Measurements from ENCODE around the gene TMEM98.

TMEM98 gene

DNA sequence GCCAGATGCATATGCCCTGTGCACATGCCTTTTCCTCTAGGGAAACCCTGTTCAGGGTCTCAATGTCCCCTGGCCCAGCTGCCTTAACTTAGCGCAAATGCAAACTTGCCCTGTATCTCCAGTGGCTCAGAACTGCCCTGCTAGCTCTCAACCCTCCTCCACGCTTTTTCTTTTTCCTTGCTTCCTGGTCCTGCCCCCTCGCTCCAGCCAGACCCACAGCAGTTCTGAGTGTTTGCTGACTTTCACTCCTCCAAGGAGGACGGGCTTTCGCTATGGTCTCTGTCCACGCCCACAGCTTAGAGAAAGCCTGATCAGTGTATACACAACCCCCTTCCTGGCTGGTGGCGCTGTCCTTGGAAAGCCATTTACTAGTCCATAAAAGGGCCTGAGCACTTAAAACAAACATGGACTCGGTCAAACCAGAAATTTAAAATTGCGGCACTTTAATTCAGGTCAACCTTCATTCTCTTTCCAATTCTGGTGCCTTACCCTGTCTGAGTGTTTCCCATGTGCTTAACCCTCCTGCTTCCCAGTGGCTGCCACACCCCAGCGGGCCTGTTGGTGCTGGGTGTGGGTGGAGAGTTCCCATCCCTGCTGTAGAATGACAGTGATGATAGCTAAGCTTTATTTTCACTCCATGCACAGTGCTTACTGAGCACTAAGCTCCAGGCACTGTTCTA lies 15.6 kb upstream of the TMEM98 start:
- TF ChIP-seq YY1 (IDR thresholded peaks at IDR 0.05; ENCODE audit: low read depth) = no peak
- no peak for TF ChIP-seq TCF12 (IDR thresholded peaks at IDR 0.05; ENCODE audit: low read depth)
- TF ChIP-seq NFIC (IDR thresholded peaks at IDR 0.05) = no peak
- TF ChIP-seq CEBPB (IDR thresholded peaks at IDR 0.05) = no peak
- TF ChIP-seq TAF1 (IDR thresholded peaks at IDR 0.05; ENCODE audit: low read depth) = no peak
- no peak for TF ChIP-seq RAD21 (IDR thresholded peaks at IDR 0.05; ENCODE audit: low read depth)
- TF ChIP-seq ZBTB7A (IDR thresholded peaks at IDR 0.05; ENCODE audit: low read depth) = no peak
- TF ChIP-seq FOXM1 (IDR thresholded peaks at IDR 0.05; ENCODE audit: borderline replicate concordance, low read depth) = no peak
- TF ChIP-seq, protein P1, sequence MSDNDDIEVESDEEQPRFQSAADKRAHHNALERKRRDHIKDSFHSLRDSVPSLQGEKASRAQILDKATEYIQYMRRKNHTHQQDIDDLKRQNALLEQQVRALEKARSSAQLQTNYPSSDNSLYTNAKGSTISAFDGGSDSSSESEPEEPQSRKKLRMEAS (IDR thresholded peaks at IDR 0.05) = no peak
- no peak for TF ChIP-seq EGR1 (IDR thresholded peaks at IDR 0.05)
- TF ChIP-seq EP300 (IDR thresholded peaks at IDR 0.05; ENCODE audit: borderline replicate concordance) = no peak
- TF ChIP-seq, protein P2, sequence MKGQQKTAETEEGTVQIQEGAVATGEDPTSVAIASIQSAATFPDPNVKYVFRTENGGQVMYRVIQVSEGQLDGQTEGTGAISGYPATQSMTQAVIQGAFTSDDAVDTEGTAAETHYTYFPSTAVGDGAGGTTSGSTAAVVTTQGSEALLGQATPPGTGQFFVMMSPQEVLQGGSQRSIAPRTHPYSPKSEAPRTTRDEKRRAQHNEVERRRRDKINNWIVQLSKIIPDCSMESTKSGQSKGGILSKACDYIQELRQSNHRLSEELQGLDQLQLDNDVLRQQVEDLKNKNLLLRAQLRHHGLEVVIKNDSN (IDR thresholded peaks at IDR 0.05) = no peak
- TF ChIP-seq, protein P3, sequence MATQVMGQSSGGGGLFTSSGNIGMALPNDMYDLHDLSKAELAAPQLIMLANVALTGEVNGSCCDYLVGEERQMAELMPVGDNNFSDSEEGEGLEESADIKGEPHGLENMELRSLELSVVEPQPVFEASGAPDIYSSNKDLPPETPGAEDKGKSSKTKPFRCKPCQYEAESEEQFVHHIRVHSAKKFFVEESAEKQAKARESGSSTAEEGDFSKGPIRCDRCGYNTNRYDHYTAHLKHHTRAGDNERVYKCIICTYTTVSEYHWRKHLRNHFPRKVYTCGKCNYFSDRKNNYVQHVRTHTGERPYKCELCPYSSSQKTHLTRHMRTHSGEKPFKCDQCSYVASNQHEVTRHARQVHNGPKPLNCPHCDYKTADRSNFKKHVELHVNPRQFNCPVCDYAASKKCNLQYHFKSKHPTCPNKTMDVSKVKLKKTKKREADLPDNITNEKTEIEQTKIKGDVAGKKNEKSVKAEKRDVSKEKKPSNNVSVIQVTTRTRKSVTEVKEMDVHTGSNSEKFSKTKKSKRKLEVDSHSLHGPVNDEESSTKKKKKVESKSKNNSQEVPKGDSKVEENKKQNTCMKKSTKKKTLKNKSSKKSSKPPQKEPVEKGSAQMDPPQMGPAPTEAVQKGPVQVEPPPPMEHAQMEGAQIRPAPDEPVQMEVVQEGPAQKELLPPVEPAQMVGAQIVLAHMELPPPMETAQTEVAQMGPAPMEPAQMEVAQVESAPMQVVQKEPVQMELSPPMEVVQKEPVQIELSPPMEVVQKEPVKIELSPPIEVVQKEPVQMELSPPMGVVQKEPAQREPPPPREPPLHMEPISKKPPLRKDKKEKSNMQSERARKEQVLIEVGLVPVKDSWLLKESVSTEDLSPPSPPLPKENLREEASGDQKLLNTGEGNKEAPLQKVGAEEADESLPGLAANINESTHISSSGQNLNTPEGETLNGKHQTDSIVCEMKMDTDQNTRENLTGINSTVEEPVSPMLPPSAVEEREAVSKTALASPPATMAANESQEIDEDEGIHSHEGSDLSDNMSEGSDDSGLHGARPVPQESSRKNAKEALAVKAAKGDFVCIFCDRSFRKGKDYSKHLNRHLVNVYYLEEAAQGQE (IDR thresholded peaks at IDR 0.05; ENCODE audit: low read depth) = no peak
- TF ChIP-seq CREB1 (IDR thresholded peaks at IDR 0.05; ENCODE audit: low read depth) = no peak

DNA sequence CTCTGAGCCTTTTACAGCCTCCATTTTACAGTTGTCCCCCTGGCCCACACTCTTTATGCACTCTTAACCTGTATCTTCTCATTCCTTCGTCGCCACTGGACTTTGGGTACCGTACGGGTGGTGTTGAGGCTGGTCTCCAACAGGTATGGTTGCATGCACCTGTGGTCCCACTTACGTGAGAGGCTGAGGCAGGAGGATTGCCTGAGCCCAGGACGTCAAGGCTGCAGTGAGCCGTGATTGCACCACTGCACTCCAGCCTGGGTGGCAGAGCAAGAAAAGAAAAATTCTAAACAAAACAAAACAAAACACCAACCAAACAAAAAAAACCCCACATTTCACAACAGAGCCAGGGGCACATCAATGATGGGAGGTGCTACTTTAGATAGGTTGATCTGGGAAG lies 14.4 kb upstream of the TMEM98 start:
- TF ChIP-seq, protein P3 (IDR thresholded peaks at IDR 0.05; ENCODE audit: low read depth) = no peak
- TF ChIP-seq EGR1 (IDR thresholded peaks at IDR 0.05) (no peak), TAF1 (IDR thresholded peaks at IDR 0.05; ENCODE audit: low read depth) (no peak), EP300 (IDR thresholded peaks at IDR 0.05; ENCODE audit: borderline replicate concordance) (no peak), CREB1 (IDR thresholded peaks at IDR 0.05; ENCODE audit: low read depth) (no peak)

DNA sequence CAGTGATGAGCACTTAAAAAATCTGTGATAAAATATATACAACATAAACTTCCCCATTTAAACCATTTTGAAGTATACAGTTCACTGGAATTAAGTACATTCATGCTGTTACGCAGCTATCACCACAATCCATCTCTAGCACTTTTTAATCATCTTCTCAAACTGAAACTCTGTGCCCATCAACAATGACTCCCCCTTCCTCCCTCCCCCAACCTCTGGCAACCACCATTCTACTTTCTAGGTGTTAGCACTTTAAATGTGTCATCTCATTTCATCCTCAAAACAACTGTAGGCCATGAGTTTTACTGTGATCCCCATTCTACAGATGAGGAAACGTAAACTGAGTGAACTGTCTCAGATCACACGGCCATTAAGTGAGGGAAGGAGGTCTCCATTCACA lies 13.8 kb upstream of the TMEM98 start:
- TF ChIP-seq RAD21 (IDR thresholded peaks at IDR 0.05; ENCODE audit: low read depth) (no peak), CREB1 (IDR thresholded peaks at IDR 0.05; ENCODE audit: low read depth) (no peak), YY1 (IDR thresholded peaks at IDR 0.05; ENCODE audit: low read depth) (no peak), FOXM1 (IDR thresholded peaks at IDR 0.05; ENCODE audit: borderline replicate concordance, low read depth) (no peak), TEAD4 (IDR thresholded peaks at IDR 0.05) (no peak), ZBTB7A (IDR thresholded peaks at IDR 0.05; ENCODE audit: low read depth) (no peak), EP300 (IDR thresholded peaks at IDR 0.05; ENCODE audit: borderline replicate concordance) (no peak), TCF12 (IDR thresholded peaks at IDR 0.05; ENCODE audit: low read depth) (no peak), CEBPB (IDR thresholded peaks at IDR 0.05) (no peak), TAF1 (IDR thresholded peaks at IDR 0.05; ENCODE audit: low read depth) (no peak), EGR1 (IDR thresholded peaks at IDR 0.05) (no peak)
- TF ChIP-seq, protein P2 (IDR thresholded peaks at IDR 0.05) = no peak
- TF ChIP-seq, protein P3 (IDR thresholded peaks at IDR 0.05; ENCODE audit: low read depth) = no peak

DNA sequence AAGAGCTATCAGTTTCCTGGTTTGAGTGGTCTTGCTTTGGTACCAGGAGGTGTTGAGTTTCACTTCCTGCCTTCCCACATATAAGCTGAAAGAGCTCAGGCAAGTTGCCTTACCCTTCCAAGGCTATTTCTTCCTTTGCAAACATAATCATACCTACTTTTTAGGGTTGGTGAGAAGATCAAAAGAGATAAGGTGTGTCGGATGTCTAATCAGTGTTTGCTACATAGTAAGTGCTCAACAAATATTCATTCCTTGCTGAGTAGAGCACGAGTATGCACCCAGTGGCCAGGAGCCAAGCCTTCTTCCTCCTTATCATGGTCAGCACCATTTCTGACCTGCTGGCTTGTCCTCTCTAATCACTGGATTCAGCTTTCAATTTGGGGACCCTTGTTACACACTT lies 12.7 kb upstream of the TMEM98 start:
- TF ChIP-seq, protein P1 (IDR thresholded peaks at IDR 0.05) = no peak
- TF ChIP-seq TCF12 (IDR thresholded peaks at IDR 0.05; ENCODE audit: low read depth) (no peak), TAF1 (IDR thresholded peaks at IDR 0.05; ENCODE audit: low read depth) (no peak)

DNA sequence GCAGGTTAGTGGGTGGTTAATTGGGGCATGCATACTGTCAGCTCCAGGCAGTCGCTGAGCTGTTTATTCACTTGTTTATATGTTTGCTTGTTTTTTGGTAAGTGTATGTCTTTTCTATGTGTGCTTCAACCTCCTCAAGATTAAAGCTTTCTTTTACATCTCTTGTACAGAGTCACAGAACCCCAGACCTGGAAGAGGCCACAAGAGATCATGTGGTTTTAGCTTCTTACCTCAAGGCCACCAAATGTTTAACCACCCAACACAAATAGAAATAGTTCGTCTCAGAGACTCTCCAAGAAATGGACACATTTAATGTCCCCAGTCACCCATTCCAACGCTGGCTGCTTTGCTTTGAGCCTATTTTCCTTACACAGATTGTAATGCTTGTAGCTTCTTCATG lies 11.8 kb upstream of the TMEM98 start:
- TF ChIP-seq TEAD4 (IDR thresholded peaks at IDR 0.05) (no peak), EGR1 (IDR thresholded peaks at IDR 0.05) (no peak), EP300 (IDR thresholded peaks at IDR 0.05; ENCODE audit: borderline replicate concordance) (no peak), RAD21 (IDR thresholded peaks at IDR 0.05; ENCODE audit: low read depth) (no peak), FOXM1 (IDR thresholded peaks at IDR 0.05; ENCODE audit: borderline replicate concordance, low read depth) (no peak)
- TF ChIP-seq, protein P2 (IDR thresholded peaks at IDR 0.05) = no peak
- TF ChIP-seq, protein P3 (IDR thresholded peaks at IDR 0.05; ENCODE audit: low read depth) = no peak
